SU-DHL-6 (cell line): ENCODE data around the gene ALPI.

Experiments used
- H2AFZ ChIP-seq: fragments of 200-600 bp; sonication (generic); 2 replicates; pipeline ENCODE4 v1.6.1; 2014; ENCODE audit warnings: low read depth, mild to moderate bottlenecking, moderate library complexity, mixed read lengths, antibody characterized with exemption, low read length; ENCODE audit not compliant: severe bottlenecking
- H3F3A ChIP-seq: fragments of 200-600 bp; shearing (Covaris generic); 2 replicates; pipeline ENCODE4 v1.6.0; 2016; ENCODE audit warnings: antibody characterized with exemption, mild to moderate bottlenecking; ENCODE audit not compliant: insufficient read depth
- H3K27ac ChIP-seq: fragments of 200-600 bp; sonication (generic); 2 replicates; pipeline ENCODE4 v1.5.1; 2016; ENCODE audit warnings: low read depth, mild to moderate bottlenecking, low read length, moderate library complexity, mixed read lengths
- H3K27me3 ChIP-seq: fragments of 200-600 bp; sonication (generic), shearing (Covaris generic); 2 replicates; pipeline ENCODE4 v1.6.0; 2014; ENCODE audit warnings: mild to moderate bottlenecking, low read length
- H3K36me3 ChIP-seq: fragments of 200-600 bp; sonication (generic); 2 replicates; pipeline ENCODE4 v1.6.1; 2014; ENCODE audit warnings: mild to moderate bottlenecking, low read length, mixed read lengths
- H3K4me2 ChIP-seq: fragments of 300-600, 200-600 bp; shearing (Covaris generic), sonication (generic); 2 replicates; pipeline ENCODE4 v1.6.0; 2014; ENCODE audit warnings: low read length, low read depth, mild to moderate bottlenecking; ENCODE audit not compliant: poor library complexity, severe bottlenecking
- H3K4me3 ChIP-seq: fragments of 200-600 bp; sonication (generic); 2 replicates; pipeline ENCODE4 v1.5.1; 2014; ENCODE audit warnings: antibody characterized with exemption, low read length, mild to moderate bottlenecking, mixed read lengths; ENCODE audit not compliant: insufficient read depth, poor library complexity, severe bottlenecking
- H3K79me2 ChIP-seq: fragments of 200-600 bp; sonication (generic); 2 replicates; pipeline ENCODE4 v1.6.1; 2014; ENCODE audit warnings: mild to moderate bottlenecking, low read length, moderate library complexity; ENCODE audit not compliant: insufficient read depth
- H3K9ac ChIP-seq: fragments of 200-600 bp; sonication (generic); 2 replicates; pipeline ENCODE4 v1.7.0; 2014; ENCODE audit warnings: mild to moderate bottlenecking, low read length
- H3K9me2 ChIP-seq: fragments of 200-600 bp; sonication (generic); replicated peaks from 2 replicates; pipeline ENCODE4 v1.6.1; 2014; ENCODE audit warnings: low read length; ENCODE audit not compliant: insufficient read depth
- H3K9me3 ChIP-seq: fragments of 200-600 bp; sonication (generic); 2 replicates; pipeline ENCODE4 v1.6.1; 2014; ENCODE audit warnings: low read length, mixed read lengths; ENCODE audit not compliant: insufficient read depth
- H4K20me1 ChIP-seq: fragments of 200-600 bp; sonication (generic); 2 replicates; pipeline ENCODE4 v1.6.1; 2014; ENCODE audit warnings: low read depth, mild to moderate bottlenecking, antibody characterized with exemption, low read length, moderate library complexity, mixed read lengths
- EZH2phosphoT487 ChIP-seq: fragments of 200-600 bp; sonication (generic), shearing (Covaris generic); conservative IDR thresholded peaks from 2 replicates; pipeline ENCODE4 v1.6.1; 2018; ENCODE audit warnings: mild to moderate bottlenecking, antibody characterized with exemption, low read length, moderate library complexity, mixed read lengths
- TF ChIP-seq, protein P1 (sequence below): fragments of 200-600 bp; sonication (generic); IDR thresholded peaks from one replicate; pipeline ENCODE4 v1.5.1; 2017; ENCODE audit warnings: antibody characterized with exemption, mild to moderate bottlenecking, low read length, moderate library complexity; ENCODE audit not compliant: insufficient read depth, poor library complexity, severe bottlenecking

Gene ALPI

GRCh38 chr2:232419245-232420072 is 36.5 kb upstream of the ALPI start:
- H2AFZ ChIP-seq, result no peak overlapping the region
- no peaks in the 10 kb centered on the region for H3K36me3 ChIP-seq

DNA sequence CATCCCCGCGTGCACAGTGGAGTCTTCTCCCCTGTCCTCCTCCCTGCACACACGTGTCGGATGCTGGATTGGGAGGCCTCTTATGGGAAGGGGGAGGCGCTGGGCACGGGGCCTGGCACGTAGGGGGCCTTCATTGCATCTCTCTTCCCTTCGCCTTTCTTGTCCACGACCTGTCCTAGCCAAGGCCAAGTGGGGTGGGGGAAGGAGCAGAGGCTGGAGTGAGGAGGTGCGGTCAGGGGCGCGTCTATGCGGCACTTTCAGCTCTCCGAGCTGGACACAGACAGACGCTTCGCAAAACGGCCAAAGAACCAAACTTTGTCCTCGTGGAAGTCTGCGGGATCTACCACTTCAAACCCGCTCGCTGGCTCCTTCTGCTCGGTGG is 35.9 kb upstream of the ALPI start:
- Histone ChIP-seq H3K9ac (no peak overlapping the region), H2AFZ (no peak overlapping the region), H3K79me2 (no peaks in the 10 kb centered on the region), H3K27me3 (no peaks in the 10 kb centered on the region), H3K27ac (no peak overlapping the region), H3F3A (no peaks in the 10 kb centered on the region), H3K4me3 (no peak overlapping the region), H3K9me2 (no peaks in the 10 kb centered on the region), H3K4me2 (no peak overlapping the region), H3K9me3 (no peaks in the 10 kb centered on the region), H4K20me1 (no peaks in the 10 kb centered on the region), H3K36me3 (no peaks in the 10 kb centered on the region)
- no peak for TF ChIP-seq EZH2phosphoT487
- TF ChIP-seq, protein P1, sequence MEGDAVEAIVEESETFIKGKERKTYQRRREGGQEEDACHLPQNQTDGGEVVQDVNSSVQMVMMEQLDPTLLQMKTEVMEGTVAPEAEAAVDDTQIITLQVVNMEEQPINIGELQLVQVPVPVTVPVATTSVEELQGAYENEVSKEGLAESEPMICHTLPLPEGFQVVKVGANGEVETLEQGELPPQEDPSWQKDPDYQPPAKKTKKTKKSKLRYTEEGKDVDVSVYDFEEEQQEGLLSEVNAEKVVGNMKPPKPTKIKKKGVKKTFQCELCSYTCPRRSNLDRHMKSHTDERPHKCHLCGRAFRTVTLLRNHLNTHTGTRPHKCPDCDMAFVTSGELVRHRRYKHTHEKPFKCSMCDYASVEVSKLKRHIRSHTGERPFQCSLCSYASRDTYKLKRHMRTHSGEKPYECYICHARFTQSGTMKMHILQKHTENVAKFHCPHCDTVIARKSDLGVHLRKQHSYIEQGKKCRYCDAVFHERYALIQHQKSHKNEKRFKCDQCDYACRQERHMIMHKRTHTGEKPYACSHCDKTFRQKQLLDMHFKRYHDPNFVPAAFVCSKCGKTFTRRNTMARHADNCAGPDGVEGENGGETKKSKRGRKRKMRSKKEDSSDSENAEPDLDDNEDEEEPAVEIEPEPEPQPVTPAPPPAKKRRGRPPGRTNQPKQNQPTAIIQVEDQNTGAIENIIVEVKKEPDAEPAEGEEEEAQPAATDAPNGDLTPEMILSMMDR, result no peak

More at GRCh38 chr2:232419245-232420072, 36.5 kb upstream of the ALPI start:
- TF ChIP-seq, protein P1, result no peak
- no peak for TF ChIP-seq EZH2phosphoT487
- H4K20me1 ChIP-seq, result no peaks in the 10 kb centered on the region
- no peaks in the 10 kb centered on the region for H3K27me3 ChIP-seq
- H3K27ac ChIP-seq, result no peak overlapping the region
- no peaks in the 10 kb centered on the region for H3F3A ChIP-seq
- no peaks in the 10 kb centered on the region for H3K9me2 ChIP-seq
- no peak overlapping the region for H3K4me2 ChIP-seq
- no peak overlapping the region for H3K9ac ChIP-seq
- H3K4me3 ChIP-seq, result no peak overlapping the region
- no peaks in the 10 kb centered on the region for H3K9me3 ChIP-seq
- no peaks in the 10 kb centered on the region for H3K79me2 ChIP-seq

GRCh38 chr2:232420463-232421188 is 35.3 kb upstream of the ALPI start:
- H3K4me2 ChIP-seq, result no peak overlapping the region
- H3K9me2 ChIP-seq, result no peaks in the 10 kb centered on the region
- H3K4me3 ChIP-seq, result no peak overlapping the region
- H3K27ac ChIP-seq, result no peak overlapping the region
- no peaks in the 10 kb centered on the region for H3K36me3 ChIP-seq
- H3K9ac ChIP-seq, result no peak overlapping the region
- TF ChIP-seq, protein P1, result no peak
- no peak for TF ChIP-seq EZH2phosphoT487
- no peaks in the 10 kb centered on the region for H3K79me2 ChIP-seq
- no peak overlapping the region for H2AFZ ChIP-seq
- H3K9me3 ChIP-seq, result no peaks in the 10 kb centered on the region
- no peaks in the 10 kb centered on the region for H3K27me3 ChIP-seq
- H3F3A ChIP-seq, result no peaks in the 10 kb centered on the region
- no peaks in the 10 kb centered on the region for H4K20me1 ChIP-seq
